Purkinje cell (primary cell): ENCODE results near the gene SERP2. TPM values are rescaled to one million over a fixed set of nuclear protein-coding genes. Genes with fewer than 3 reads are reported as not detected.

ENCODE experiments used
- polyA plus RNA-seq: library from polyadenylated mRNA; unstranded; fragments of >200 nt; fragmentation: Nextera tagmentation; gene quantifications from 2 replicates; pipeline ENCODE4 v1.2.1, GENCODE V29; 2014

The SERP2 gene
- 114 and 119 TPM in 2 replicates for polyA plus RNA-seq

DNA sequence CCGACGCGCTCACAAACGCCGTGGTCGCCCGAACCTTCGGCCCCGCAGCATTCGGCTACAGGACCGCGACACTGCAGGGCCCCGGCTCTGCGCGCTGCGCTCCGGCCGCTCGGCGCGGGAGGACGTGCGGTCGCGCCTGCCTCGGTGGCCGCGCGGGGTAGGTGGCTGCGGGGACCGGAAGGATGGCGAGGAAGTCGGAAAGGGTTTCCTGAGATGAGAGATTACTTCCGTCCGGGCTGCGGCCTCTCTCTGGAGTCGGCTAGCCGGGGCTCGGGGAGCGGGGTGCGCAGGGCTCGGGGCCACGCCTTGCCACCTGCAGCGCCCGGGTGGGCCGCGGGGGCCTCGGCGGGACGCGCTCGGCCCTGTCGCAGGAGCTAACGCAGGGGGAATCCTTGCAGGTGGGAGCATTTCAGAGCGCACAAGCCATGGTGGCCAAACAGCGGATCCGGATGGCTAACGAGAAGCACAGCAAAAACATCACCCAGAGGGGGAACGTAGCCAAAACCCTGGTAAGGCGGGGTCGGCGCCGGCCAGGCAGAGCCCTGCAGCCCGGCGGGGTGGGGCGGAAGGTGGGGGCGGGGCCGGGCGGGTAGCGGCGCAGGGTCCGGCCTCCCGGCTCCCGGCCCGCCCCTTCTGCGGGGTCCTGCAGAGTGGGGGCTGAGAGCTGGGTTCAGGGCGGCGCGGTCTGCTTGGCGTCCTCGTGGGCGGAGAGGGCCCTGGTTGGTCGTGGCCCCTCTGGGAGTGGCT, at the start of gene SERP2:
TSS of gene SERP2 (plus strand) at position 224 of the 747 bp plus-strand sequence. CDS start at position 426, 202 bp downstream.

Other genes starting within 250 kb of the SERP2 start
- 201 and 257 TPM in 2 replicates for gene TSC22D1, start 202.5 kb downstream of the SERP2 start, polyA plus RNA-seq